ENCODE results near the gene ST14.

DNA sequence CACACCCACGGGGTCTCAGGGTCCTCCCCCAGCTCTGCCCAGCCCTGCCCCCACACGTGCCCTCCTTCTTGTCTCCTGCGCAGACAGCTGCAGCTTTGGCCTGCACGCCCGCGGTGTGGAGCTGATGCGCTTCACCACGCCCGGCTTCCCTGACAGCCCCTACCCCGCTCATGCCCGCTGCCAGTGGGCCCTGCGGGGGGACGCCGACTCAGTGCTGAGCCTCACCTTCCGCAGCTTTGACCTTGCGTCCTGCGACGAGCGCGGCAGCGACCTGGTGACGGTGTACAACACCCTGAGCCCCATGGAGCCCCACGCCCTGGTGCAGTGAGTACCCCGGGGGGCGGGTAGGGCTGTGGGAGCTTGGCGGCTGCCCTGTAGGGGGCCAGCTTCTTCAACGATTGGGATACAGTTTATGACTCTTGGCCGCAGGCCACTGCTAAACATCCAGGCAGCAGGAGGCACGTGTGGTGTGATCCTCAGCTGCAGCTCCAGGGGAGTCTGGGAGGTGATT, 30.8 kb downstream of the ST14 start:
- TF ChIP-seq POLR2AphosphoS5 (IDR thresholded peaks at IDR 0.05; ENCODE audit: low read depth, low read length) (no peak), REST (IDR thresholded peaks at IDR 0.05; ENCODE audit: insufficient read depth in 1 of 2, low read depth in 2 of 2, low read length in 2 of 2) (no peak), TAF1 (IDR thresholded peaks at IDR 0.05; ENCODE audit: borderline replicate concordance, insufficient read depth, low read length) (no peak), FOXP2 (optimal IDR thresholded peaks at IDR 0.05; ENCODE audit: borderline replicate concordance, extremely low read depth, extremely low read length, insufficient read depth) (no peak), SIN3A (IDR thresholded peaks at IDR 0.05; ENCODE audit: borderline replicate concordance, insufficient read depth, low read length) (no peak)
